Karpas-422 (cell line): ENCODE results near the gene XYLT1. TPM values are rescaled to one million over a fixed set of nuclear protein-coding genes. Genes with fewer than 3 reads are reported as not detected.
"Not testable (repeated sequence)": the region's sequence is repeated elsewhere in the genome, so short reads cannot be mapped to it uniquely, and the experiment has no call there.

Experiments used
- DNase-seq: peaks from one replicate; pipeline ENCODE4 v3.0.0-alpha.2; 2015
- H2AFZ ChIP-seq: fragments of 200-600 bp; sonication (generic); 2 replicates; pipeline ENCODE4 v1.6.1; 2014; ENCODE audit warnings: antibody characterized with exemption, low read length, mixed read lengths
- H3K27ac ChIP-seq: fragments of 200-600 bp; sonication (generic); 2 replicates; pipeline ENCODE4 v1.5.1; 2014; ENCODE audit warnings: mild to moderate bottlenecking, low read length, moderate library complexity
- H3K27me3 ChIP-seq: fragments of 200-600 bp; sonication (generic); 2 replicates; pipeline ENCODE4 v1.6.1; 2014; ENCODE audit warnings: low read length, mixed read lengths
- H3K36me3 ChIP-seq: fragments of 200-600 bp; sonication (generic); 2 replicates; pipeline ENCODE4 v1.6.1; 2014; ENCODE audit warnings: low read length, mixed read lengths; ENCODE audit not compliant: insufficient read depth
- H3K4me1 ChIP-seq: fragments of 200-600 bp; sonication (generic); 2 replicates; pipeline ENCODE4 v1.6.1; 2014; ENCODE audit warnings: mild to moderate bottlenecking, low read length, mixed read lengths
- H3K4me2 ChIP-seq: fragments of 200-600 bp; sonication (generic); 2 replicates; pipeline ENCODE4 v1.6.1; 2014; ENCODE audit warnings: low read length, low read depth, mild to moderate bottlenecking; ENCODE audit not compliant: poor library complexity, severe bottlenecking
- H3K4me3 ChIP-seq: fragments of 200-600 bp; sonication (generic); 2 replicates; pipeline ENCODE4 v1.5.1; 2014; ENCODE audit warnings: mild to moderate bottlenecking, antibody characterized with exemption, low read length, mixed read lengths
- H3K79me2 ChIP-seq: fragments of 200-600 bp; sonication (generic); 2 replicates; pipeline ENCODE4 v1.6.1; 2014; ENCODE audit warnings: mild to moderate bottlenecking, low read length, mixed read lengths
- H3K9ac ChIP-seq: fragments of 200-600 bp; sonication (generic); 2 replicates; pipeline ENCODE4 v1.6.0; 2014; ENCODE audit warnings: low read length
- H3K9me2 ChIP-seq: fragments of 200-600 bp; sonication (generic), shearing (Covaris generic); replicated peaks from 2 replicates; pipeline ENCODE4 v1.6.0; 2014; ENCODE audit warnings: mild to moderate bottlenecking, low read length, moderate library complexity; ENCODE audit not compliant: insufficient read depth
- H3K9me3 ChIP-seq: fragments of 300-700, 200-600 bp; sonication (generic); 2 replicates; pipeline ENCODE4 v1.6.1; 2014; ENCODE audit warnings: low read length, mixed read lengths
- H4K20me1 ChIP-seq: fragments of 200-600 bp; sonication (generic); 2 replicates; pipeline ENCODE4 v1.6.1; 2014; ENCODE audit warnings: mild to moderate bottlenecking, antibody characterized with exemption, low read length, low read depth; ENCODE audit not compliant: insufficient read depth
- total RNA-seq: library from RNA; depleted of rRNA; stranded (reverse); fragments of >200 nt; shearing (Covaris generic); gene quantifications from 2 replicates; pipeline ENCODE4 v1.2.3, GENCODE V29; 2014; ENCODE audit warnings: low replicate concordance

XYLT1 gene
- total RNA-seq, 1 experiment from 2014 or later, result 11.8 TPM

GRCh38 chr16:17497648-17498047 lies 26.9 kb upstream of the XYLT1 start:
- H2AFZ ChIP-seq, result no peak overlapping the region
- DNase-seq, result no peak

DNA sequence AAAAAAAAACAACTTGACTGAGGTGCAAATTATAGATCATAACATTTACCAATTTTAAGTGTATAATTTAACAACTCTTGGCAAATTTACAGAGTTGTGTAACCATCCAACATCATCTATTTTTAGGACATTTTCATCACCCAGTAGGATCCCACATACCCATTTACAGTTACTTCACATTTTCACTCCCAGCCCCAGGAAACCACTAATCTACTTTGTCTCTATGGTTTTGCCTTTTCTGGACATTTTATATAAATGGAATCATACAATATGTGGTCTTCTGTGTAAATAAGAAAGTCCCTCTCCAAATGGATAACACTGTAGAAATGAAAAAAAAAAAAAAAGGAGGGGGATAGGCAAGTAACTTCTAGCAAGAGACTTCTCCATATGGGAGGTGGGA lies 26.1 kb upstream of the XYLT1 start:
- H3K36me3 ChIP-seq, result no peaks in the 10 kb centered on the region
- H3K79me2 ChIP-seq, result no peaks in the 10 kb centered on the region
- H3K4me3 ChIP-seq, result no peak overlapping the region
- no peaks in the 10 kb centered on the region for H3K27me3 ChIP-seq
- H3K4me1 ChIP-seq, result no peaks in the 10 kb centered on the region; the same call in 1 of the 2 replicates
- no peak overlapping the region for H2AFZ ChIP-seq
- DNase-seq, result no peak
- no peak overlapping the region for H3K27ac ChIP-seq
- H3K9me2 ChIP-seq, result no peaks in the 10 kb centered on the region
- H4K20me1 ChIP-seq, result no peaks in the 10 kb centered on the region
- H3K4me2 ChIP-seq, result no peak overlapping the region
- H3K9me3 ChIP-seq, result no peaks in the 10 kb centered on the region
- no peak overlapping the region for H3K9ac ChIP-seq

More at GRCh38 chr16:17497648-17498047, 26.9 kb upstream of the XYLT1 start:
- Histone ChIP-seq H3K9me3 (no peaks in the 10 kb centered on the region), H3K79me2 (no peaks in the 10 kb centered on the region), H3K36me3 (no peaks in the 10 kb centered on the region), H3K4me1 (no peaks in the 10 kb centered on the region), H3K9ac (no peak overlapping the region), H3K4me2 (no peak overlapping the region), H3K27me3 (no peaks in the 10 kb centered on the region), H3K4me3 (no peak overlapping the region), H4K20me1 (no peaks in the 10 kb centered on the region), H3K27ac (no peak overlapping the region), H3K9me2 (no peaks in the 10 kb centered on the region)

DNA sequence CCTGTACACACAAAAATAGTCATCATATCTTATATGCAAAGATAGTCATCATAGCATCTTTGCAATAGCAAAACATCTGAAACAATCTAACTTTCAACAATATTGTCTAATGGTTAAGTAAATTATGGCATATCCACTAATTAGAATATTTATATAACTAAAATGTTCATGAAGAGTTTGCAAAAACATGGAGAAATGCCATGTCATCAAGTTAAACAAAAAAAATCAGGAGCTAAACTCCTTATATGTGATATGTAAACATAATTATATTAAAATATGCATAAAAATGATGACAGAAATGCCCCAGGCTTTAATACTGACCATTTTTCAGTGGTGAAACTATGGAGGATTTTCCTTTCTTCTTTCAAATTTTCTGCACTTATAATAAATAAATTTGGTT lies 22.3 kb upstream of the XYLT1 start:
- no peaks in the 10 kb centered on the region for H3K9me3 ChIP-seq
- H3K27ac ChIP-seq, result no peak overlapping the region
- no peaks in the 10 kb centered on the region for H4K20me1 ChIP-seq
- H3K9me2 ChIP-seq, result no peaks in the 10 kb centered on the region
- H3K9ac ChIP-seq, result no peak overlapping the region
- no peak for DNase-seq
- no peaks in the 10 kb centered on the region for H3K79me2 ChIP-seq
- H3K4me1 ChIP-seq, result peaks cover 11% of the 10 kb centered on the region
- H3K4me2 ChIP-seq, result no peak overlapping the region
- H2AFZ ChIP-seq, result no peak overlapping the region
- no peaks in the 10 kb centered on the region for H3K27me3 ChIP-seq
- H3K36me3 ChIP-seq, result no peaks in the 10 kb centered on the region
- H3K4me3 ChIP-seq, result no peak overlapping the region

DNA sequence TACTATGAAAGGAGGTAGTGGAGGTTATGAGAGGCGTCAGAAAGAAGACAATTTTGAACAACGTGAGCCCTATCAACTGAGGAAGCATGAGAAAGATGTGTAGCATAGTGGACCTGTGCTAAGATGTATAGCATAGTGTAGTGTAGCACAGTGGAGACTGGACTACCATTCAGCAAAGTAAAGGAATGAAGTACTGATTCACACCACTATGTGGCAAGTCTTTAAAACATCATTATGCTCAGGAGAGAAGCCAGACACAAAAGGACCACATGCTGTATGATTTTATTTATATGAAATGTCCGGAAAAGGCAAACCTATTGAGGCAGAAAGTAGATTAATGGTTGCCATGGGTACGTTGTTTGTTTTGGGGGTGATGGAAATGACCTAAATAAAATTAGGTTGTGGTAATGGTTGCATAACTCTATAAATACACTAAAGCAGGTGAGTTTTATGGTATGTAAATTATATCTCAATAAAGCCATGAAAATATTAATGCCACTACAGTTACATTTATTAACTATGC lies 20.4 kb upstream of the XYLT1 start:
- Histone ChIP-seq H3K9ac (no peak overlapping the region), H3K4me2 (peak overlapping the region; percentile 23), H3K9me2 (no peaks in the 10 kb centered on the region), H3K9me3 (no peaks in the 10 kb centered on the region), H3K27me3 (no peaks in the 10 kb centered on the region), H3K36me3 (no peaks in the 10 kb centered on the region), H3K79me2 (no peaks in the 10 kb centered on the region), H4K20me1 (no peaks in the 10 kb centered on the region), H3K4me3 (no peak overlapping the region), H2AFZ (no peak overlapping the region), H3K4me1 (peaks cover 11% of the 10 kb centered on the region), H3K27ac (no peak overlapping the region)
- DNase-seq, result peak; percentile 70

DNA sequence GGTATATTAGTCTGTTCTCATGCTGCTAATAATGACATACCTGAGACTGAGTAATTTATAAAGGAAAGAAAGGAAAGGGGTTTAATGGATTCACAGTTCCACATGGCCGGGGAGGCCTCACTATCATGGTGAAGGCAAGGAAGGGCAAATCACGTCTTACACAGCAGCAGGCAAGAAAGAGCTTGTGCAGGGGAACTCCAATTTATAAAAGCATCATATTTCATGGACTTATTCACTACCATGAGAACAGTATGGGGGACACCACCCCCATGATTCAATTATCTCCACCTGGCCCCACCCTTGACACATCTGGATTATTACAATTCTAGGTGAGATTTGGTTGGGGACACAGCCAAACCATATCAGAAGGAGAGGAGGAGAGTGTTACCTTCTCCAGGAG lies 17.7 kb upstream of the XYLT1 start:
- no peaks in the 10 kb centered on the region for H3K36me3 ChIP-seq
- no peaks in the 10 kb centered on the region for H3K27me3 ChIP-seq
- no peaks in the 10 kb centered on the region for H3K79me2 ChIP-seq
- H3K4me3 ChIP-seq, result no peak overlapping the region
- no peaks in the 10 kb centered on the region for H4K20me1 ChIP-seq
- no peaks in the 10 kb centered on the region for H3K9me3 ChIP-seq
- no peak overlapping the region for H3K27ac ChIP-seq
- DNase-seq, result no peak
- H3K9ac ChIP-seq, result no peak overlapping the region
- no peak overlapping the region for H2AFZ ChIP-seq
- H3K9me2 ChIP-seq, result no peaks in the 10 kb centered on the region
- peaks cover 11% of the 10 kb centered on the region for H3K4me1 ChIP-seq
- H3K4me2 ChIP-seq, result no peak overlapping the region

GRCh38 chr16:17483351-17483750 lies 12.6 kb upstream of the XYLT1 start:
- H3K9ac ChIP-seq, result no peak overlapping the region
- no peaks in the 10 kb centered on the region for H3K79me2 ChIP-seq
- no peak overlapping the region for H3K4me3 ChIP-seq
- H3K36me3 ChIP-seq, result no peaks in the 10 kb centered on the region
- no peaks in the 10 kb centered on the region for H3K4me1 ChIP-seq
- no peak for DNase-seq
- no peak overlapping the region for H3K4me2 ChIP-seq
- no peaks in the 10 kb centered on the region for H4K20me1 ChIP-seq
- H3K9me3 ChIP-seq, result no peaks in the 10 kb centered on the region
- H3K27ac ChIP-seq, result no peak overlapping the region
- H3K9me2 ChIP-seq, result no peaks in the 10 kb centered on the region
- no peaks in the 10 kb centered on the region for H3K27me3 ChIP-seq
- H2AFZ ChIP-seq, result no peak overlapping the region

DNA sequence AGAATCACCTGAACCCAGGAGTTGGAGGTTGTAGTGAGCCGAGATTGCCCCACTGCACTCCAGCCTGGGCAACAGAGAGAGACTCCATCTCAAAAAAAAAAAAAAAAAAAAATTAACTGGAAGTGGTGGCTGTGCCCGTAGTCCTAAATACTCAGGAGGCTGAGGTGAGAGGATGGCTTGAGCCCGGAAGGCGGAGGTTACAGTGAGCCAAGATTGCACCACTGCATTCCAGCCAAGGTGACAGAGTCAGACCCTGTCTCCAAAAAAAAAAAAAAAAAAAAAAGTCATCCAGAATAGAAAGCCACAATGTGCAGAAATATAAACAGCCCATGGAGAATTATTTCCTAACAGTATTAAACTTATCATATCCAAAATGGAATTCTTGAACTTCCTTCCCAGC lies 11.6 kb upstream of the XYLT1 start:
- H3K36me3 ChIP-seq, H3K4me1 ChIP-seq, DNase-seq: not testable (repeated sequence)

DNA sequence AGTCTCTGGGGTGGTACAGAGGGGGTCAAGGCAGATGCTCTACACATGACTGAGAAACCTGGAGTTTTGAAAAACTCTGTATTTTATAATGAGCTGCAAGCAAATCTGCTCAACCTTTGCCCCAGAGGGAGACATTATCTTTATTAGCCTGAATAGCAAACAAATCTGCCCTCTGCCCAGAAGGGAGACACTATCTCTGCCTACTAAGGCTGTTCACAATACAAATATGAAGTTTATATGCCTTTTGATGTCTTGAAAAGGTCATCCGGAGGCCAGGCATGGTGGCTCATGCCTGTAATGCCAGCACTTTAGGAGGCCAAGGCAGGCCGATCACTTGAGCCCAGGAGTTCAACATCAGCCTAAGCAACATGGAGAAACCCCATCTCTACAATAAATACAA lies 11.0 kb upstream of the XYLT1 start:
- H3K4me1 ChIP-seq, result no peaks in the 10 kb centered on the region
- H3K27ac ChIP-seq, result no peak overlapping the region

More for the DNA sequence above, 11.6 kb upstream of the XYLT1 start:
- H2AFZ ChIP-seq, H3K79me2 ChIP-seq, H3K27me3 ChIP-seq, H3K27ac ChIP-seq, H3K4me3 ChIP-seq, H4K20me1 ChIP-seq, H3K9me2 ChIP-seq, H3K9me3 ChIP-seq, H3K9ac ChIP-seq, H3K4me2 ChIP-seq: not testable (repeated sequence)

DNA sequence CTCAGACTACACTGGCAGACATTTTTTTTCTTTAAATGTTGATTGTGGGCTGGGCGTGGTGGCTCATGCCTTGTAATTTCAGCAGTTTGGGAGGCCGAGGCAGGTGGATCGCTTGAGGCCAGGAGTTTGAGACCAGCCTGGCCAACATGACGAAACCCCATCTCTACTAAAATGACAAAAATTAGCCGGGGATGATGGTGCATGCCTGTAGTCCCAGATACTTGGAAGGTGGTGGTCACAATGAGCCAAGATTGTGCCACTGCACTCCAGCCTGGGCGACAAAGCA lies 6.4 kb upstream of the XYLT1 start:
- not testable (repeated sequence) for H3K9me2 ChIP-seq, H3K4me3 ChIP-seq, DNase-seq, H2AFZ ChIP-seq, H3K4me2 ChIP-seq, H3K27me3 ChIP-seq, H3K36me3 ChIP-seq, H3K79me2 ChIP-seq, H4K20me1 ChIP-seq, H3K9ac ChIP-seq, H3K27ac ChIP-seq, H3K9me3 ChIP-seq
- peaks cover 17% of the 10 kb centered on the region for H3K4me1 ChIP-seq

More for the DNA sequence above, 11.0 kb upstream of the XYLT1 start:
- no peaks in the 10 kb centered on the region for H3K79me2 ChIP-seq
- no peaks in the 10 kb centered on the region for H4K20me1 ChIP-seq
- no peak overlapping the region for H3K4me2 ChIP-seq
- H3K27me3 ChIP-seq, result no peaks in the 10 kb centered on the region
- H3K9ac ChIP-seq, result no peak overlapping the region
- no peak overlapping the region for H3K4me3 ChIP-seq
- no peaks in the 10 kb centered on the region for H3K9me2 ChIP-seq
- DNase-seq, result no peak
- no peaks in the 10 kb centered on the region for H3K9me3 ChIP-seq
- no peak overlapping the region for H2AFZ ChIP-seq
- no peaks in the 10 kb centered on the region for H3K36me3 ChIP-seq
